ENCODE data around the gene AOC2. TPM values are rescaled to one million over a fixed set of nuclear protein-coding genes. Genes with fewer than 3 reads are reported as not detected.

AOC2 gene
- total and polyA plus RNA-seq, 2 of the 8 experiments (the other 6 are each of a cell fraction or from before 2014, with no cell fraction given): 4.2 to 4.7 TPM

GRCh38 chr17:42827472-42827871 lies 16.9 kb upstream of the AOC2 start (continued):
- TF ChIP-seq, protein P1, sequence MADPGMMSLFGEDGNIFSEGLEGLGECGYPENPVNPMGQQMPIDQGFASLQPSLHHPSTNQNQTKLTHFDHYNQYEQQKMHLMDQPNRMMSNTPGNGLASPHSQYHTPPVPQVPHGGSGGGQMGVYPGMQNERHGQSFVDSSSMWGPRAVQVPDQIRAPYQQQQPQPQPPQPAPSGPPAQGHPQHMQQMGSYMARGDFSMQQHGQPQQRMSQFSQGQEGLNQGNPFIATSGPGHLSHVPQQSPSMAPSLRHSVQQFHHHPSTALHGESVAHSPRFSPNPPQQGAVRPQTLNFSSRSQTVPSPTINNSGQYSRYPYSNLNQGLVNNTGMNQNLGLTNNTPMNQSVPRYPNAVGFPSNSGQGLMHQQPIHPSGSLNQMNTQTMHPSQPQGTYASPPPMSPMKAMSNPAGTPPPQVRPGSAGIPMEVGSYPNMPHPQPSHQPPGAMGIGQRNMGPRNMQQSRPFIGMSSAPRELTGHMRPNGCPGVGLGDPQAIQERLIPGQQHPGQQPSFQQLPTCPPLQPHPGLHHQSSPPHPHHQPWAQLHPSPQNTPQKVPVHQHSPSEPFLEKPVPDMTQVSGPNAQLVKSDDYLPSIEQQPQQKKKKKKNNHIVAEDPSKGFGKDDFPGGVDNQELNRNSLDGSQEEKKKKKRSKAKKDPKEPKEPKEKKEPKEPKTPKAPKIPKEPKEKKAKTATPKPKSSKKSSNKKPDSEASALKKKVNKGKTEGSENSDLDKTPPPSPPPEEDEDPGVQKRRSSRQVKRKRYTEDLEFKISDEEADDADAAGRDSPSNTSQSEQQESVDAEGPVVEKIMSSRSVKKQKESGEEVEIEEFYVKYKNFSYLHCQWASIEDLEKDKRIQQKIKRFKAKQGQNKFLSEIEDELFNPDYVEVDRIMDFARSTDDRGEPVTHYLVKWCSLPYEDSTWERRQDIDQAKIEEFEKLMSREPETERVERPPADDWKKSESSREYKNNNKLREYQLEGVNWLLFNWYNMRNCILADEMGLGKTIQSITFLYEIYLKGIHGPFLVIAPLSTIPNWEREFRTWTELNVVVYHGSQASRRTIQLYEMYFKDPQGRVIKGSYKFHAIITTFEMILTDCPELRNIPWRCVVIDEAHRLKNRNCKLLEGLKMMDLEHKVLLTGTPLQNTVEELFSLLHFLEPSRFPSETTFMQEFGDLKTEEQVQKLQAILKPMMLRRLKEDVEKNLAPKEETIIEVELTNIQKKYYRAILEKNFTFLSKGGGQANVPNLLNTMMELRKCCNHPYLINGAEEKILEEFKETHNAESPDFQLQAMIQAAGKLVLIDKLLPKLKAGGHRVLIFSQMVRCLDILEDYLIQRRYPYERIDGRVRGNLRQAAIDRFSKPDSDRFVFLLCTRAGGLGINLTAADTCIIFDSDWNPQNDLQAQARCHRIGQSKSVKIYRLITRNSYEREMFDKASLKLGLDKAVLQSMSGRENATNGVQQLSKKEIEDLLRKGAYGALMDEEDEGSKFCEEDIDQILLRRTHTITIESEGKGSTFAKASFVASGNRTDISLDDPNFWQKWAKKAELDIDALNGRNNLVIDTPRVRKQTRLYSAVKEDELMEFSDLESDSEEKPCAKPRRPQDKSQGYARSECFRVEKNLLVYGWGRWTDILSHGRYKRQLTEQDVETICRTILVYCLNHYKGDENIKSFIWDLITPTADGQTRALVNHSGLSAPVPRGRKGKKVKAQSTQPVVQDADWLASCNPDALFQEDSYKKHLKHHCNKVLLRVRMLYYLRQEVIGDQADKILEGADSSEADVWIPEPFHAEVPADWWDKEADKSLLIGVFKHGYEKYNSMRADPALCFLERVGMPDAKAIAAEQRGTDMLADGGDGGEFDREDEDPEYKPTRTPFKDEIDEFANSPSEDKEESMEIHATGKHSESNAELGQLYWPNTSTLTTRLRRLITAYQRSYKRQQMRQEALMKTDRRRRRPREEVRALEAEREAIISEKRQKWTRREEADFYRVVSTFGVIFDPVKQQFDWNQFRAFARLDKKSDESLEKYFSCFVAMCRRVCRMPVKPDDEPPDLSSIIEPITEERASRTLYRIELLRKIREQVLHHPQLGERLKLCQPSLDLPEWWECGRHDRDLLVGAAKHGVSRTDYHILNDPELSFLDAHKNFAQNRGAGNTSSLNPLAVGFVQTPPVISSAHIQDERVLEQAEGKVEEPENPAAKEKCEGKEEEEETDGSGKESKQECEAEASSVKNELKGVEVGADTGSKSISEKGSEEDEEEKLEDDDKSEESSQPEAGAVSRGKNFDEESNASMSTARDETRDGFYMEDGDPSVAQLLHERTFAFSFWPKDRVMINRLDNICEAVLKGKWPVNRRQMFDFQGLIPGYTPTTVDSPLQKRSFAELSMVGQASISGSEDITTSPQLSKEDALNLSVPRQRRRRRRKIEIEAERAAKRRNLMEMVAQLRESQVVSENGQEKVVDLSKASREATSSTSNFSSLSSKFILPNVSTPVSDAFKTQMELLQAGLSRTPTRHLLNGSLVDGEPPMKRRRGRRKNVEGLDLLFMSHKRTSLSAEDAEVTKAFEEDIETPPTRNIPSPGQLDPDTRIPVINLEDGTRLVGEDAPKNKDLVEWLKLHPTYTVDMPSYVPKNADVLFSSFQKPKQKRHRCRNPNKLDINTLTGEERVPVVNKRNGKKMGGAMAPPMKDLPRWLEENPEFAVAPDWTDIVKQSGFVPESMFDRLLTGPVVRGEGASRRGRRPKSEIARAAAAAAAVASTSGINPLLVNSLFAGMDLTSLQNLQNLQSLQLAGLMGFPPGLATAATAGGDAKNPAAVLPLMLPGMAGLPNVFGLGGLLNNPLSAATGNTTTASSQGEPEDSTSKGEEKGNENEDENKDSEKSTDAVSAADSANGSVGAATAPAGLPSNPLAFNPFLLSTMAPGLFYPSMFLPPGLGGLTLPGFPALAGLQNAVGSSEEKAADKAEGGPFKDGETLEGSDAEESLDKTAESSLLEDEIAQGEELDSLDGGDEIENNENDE (IDR thresholded peaks at IDR 0.05; ENCODE audit: insufficient replicate concordance, low read length): no peak
- TF ChIP-seq ATF3 (IDR thresholded peaks at IDR 0.05; ENCODE audit: insufficient read depth, low read depth, low read length) (no peak), KDM5A (IDR thresholded peaks at IDR 0.05; ENCODE audit: low read length) (no peak)
- TF ChIP-seq, protein P2, sequence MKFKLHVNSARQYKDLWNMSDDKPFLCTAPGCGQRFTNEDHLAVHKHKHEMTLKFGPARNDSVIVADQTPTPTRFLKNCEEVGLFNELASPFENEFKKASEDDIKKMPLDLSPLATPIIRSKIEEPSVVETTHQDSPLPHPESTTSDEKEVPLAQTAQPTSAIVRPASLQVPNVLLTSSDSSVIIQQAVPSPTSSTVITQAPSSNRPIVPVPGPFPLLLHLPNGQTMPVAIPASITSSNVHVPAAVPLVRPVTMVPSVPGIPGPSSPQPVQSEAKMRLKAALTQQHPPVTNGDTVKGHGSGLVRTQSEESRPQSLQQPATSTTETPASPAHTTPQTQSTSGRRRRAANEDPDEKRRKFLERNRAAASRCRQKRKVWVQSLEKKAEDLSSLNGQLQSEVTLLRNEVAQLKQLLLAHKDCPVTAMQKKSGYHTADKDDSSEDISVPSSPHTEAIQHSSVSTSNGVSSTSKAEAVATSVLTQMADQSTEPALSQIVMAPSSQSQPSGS (IDR thresholded peaks at IDR 0.05; ENCODE audit: low read length): no peak
